T-helper 2 cell treated with Interferon-gamma antibody and Interleukin-4, amounts not matched to agents 5 μg/mL and 100 μg/mL, for 36 hours (primary cell): ENCODE data around the gene ZNF236.

ENCODE experiments used
- DNase-seq: peaks from one replicate; pipeline ENCODE4 v3.0.0; 2021; ENCODE audit warnings: low spot score
- H3K27ac Mint-ChIP-seq: one replicate; pipeline ENCODE4 v1.8.0; 2021; ENCODE audit warnings: mild to moderate bottlenecking, mixed read lengths
- H3K27me3 Mint-ChIP-seq: one replicate; pipeline ENCODE4 v1.8.0; 2021; ENCODE audit warnings: low read depth, mixed read lengths
- H3K36me3 Mint-ChIP-seq: one replicate; pipeline ENCODE4 v1.8.0; 2021; ENCODE audit warnings: low read depth, mixed read lengths
- H3K4me1 Mint-ChIP-seq: one replicate; pipeline ENCODE4 v1.8.0; 2021; ENCODE audit warnings: low read depth, mixed read lengths
- H3K4me3 Mint-ChIP-seq: one replicate; pipeline ENCODE4 v1.8.0; 2022; ENCODE audit warnings: mild to moderate bottlenecking, moderate library complexity, mixed read lengths
- H3K9me3 Mint-ChIP-seq: one replicate; pipeline ENCODE4 v1.8.0; 2021; ENCODE audit warnings: mixed read lengths

Gene ZNF236

GRCh38 chr18:76997951-76998808, 175.8 kb downstream of the ZNF236 start:
- no peaks in the 10 kb centered on the region for H3K9me3 Mint-ChIP-seq
- no peak overlapping the region for H3K27ac Mint-ChIP-seq
- H3K36me3 Mint-ChIP-seq = peaks cover 2% of the 10 kb centered on the region
- H3K4me1 Mint-ChIP-seq = peaks cover 27% of the 10 kb centered on the region
- DNase-seq = no peak
- H3K27me3 Mint-ChIP-seq = peaks cover 7% of the 10 kb centered on the region
- no peak overlapping the region for H3K4me3 Mint-ChIP-seq

- peaks cover 2% of the 10 kb centered on the region for H3K36me3 Mint-ChIP-seq
- no peak overlapping the region for H3K27ac Mint-ChIP-seq
- H3K9me3 Mint-ChIP-seq = no peaks in the 10 kb centered on the region
- peaks cover 7% of the 10 kb centered on the region for H3K27me3 Mint-ChIP-seq
- no peak for DNase-seq
- H3K4me3 Mint-ChIP-seq = no peak overlapping the region
- peaks cover 32% of the 10 kb centered on the region for H3K4me1 Mint-ChIP-seq
Observed at GRCh38 chr18:76999077-76999476, 176.7 kb downstream of the ZNF236 start.

GRCh38 chr18:77000527-77000926, 178.2 kb downstream of the ZNF236 start:
- Mint-ChIP-seq H3K4me3 (no peak overlapping the region), H3K9me3 (no peaks in the 10 kb centered on the region), H3K4me1 (peaks cover 36% of the 10 kb centered on the region), H3K27me3 (peaks cover 4% of the 10 kb centered on the region), H3K36me3 (peaks cover 3% of the 10 kb centered on the region), H3K27ac (peak overlapping the region; percentile 26)
- peak; percentile 23 for DNase-seq

GRCh38 chr18:77001041-77001440, 178.7 kb downstream of the ZNF236 start:
- Mint-ChIP-seq H3K9me3 (no peaks in the 10 kb centered on the region), H3K27ac (no peak overlapping the region), H3K27me3 (no peaks in the 10 kb centered on the region), H3K4me1 (peaks cover 37% of the 10 kb centered on the region), H3K36me3 (peaks cover 3% of the 10 kb centered on the region), H3K4me3 (no peak overlapping the region)
- DNase-seq = no peak

- H3K27me3 Mint-ChIP-seq = no peaks in the 10 kb centered on the region
- peak overlapping the region; percentile 20 for H3K27ac Mint-ChIP-seq
- no peak overlapping the region for H3K4me3 Mint-ChIP-seq
- peaks cover 37% of the 10 kb centered on the region for H3K4me1 Mint-ChIP-seq
- H3K9me3 Mint-ChIP-seq = no peaks in the 10 kb centered on the region
- peaks cover 3% of the 10 kb centered on the region for H3K36me3 Mint-ChIP-seq
- no peak for DNase-seq
Observed at GRCh38 chr18:77001979-77002378, 179.6 kb downstream of the ZNF236 start.

GRCh38 chr18:77002496-77002895, 180.1 kb downstream of the ZNF236 start:
- Mint-ChIP-seq H3K4me3 (no peak overlapping the region), H3K27ac (no peak overlapping the region), H3K36me3 (peaks cover 3% of the 10 kb centered on the region), H3K9me3 (no peaks in the 10 kb centered on the region), H3K4me1 (peaks cover 37% of the 10 kb centered on the region), H3K27me3 (no peaks in the 10 kb centered on the region)
- no peak for DNase-seq

GRCh38 chr18:77003316-77003715, 181.0 kb downstream of the ZNF236 start:
- no peaks in the 10 kb centered on the region for H3K27me3 Mint-ChIP-seq
- no peak overlapping the region for H3K27ac Mint-ChIP-seq
- H3K9me3 Mint-ChIP-seq = no peaks in the 10 kb centered on the region
- H3K36me3 Mint-ChIP-seq = peaks cover 3% of the 10 kb centered on the region
- peaks cover 37% of the 10 kb centered on the region for H3K4me1 Mint-ChIP-seq
- no peak for DNase-seq
- no peak overlapping the region for H3K4me3 Mint-ChIP-seq

GRCh38 chr18:77004555-77005380, 182.4 kb downstream of the ZNF236 start:
- DNase-seq = no peak
- H3K27ac Mint-ChIP-seq = peak overlapping the region; percentile 57
- peaks cover 4% of the 10 kb centered on the region for H3K36me3 Mint-ChIP-seq
- H3K4me1 Mint-ChIP-seq = peaks cover 36% of the 10 kb centered on the region
- no peaks in the 10 kb centered on the region for H3K27me3 Mint-ChIP-seq
- no peaks in the 10 kb centered on the region for H3K9me3 Mint-ChIP-seq
- peak overlapping the region; percentile 68 for H3K4me3 Mint-ChIP-seq

GRCh38 chr18:77005651-77006195, 183.4 kb downstream of the ZNF236 start:
- Mint-ChIP-seq H3K36me3 (peaks cover 9% of the 10 kb centered on the region), H3K4me1 (peaks cover 29% of the 10 kb centered on the region), H3K27ac (no peak overlapping the region), H3K27me3 (no peaks in the 10 kb centered on the region), H3K4me3 (no peak overlapping the region), H3K9me3 (no peaks in the 10 kb centered on the region)
- DNase-seq = no peak

GRCh38 chr18:77006305-77007175, 184.2 kb downstream of the ZNF236 start:
- Mint-ChIP-seq H3K9me3 (no peaks in the 10 kb centered on the region), H3K4me3 (no peak overlapping the region), H3K27me3 (no peaks in the 10 kb centered on the region), H3K27ac (peak overlapping the region; percentile 15), H3K36me3 (peaks cover 9% of the 10 kb centered on the region), H3K4me1 (peaks cover 28% of the 10 kb centered on the region)
- DNase-seq = no peak

GRCh38 chr18:77007251-77007650, 184.9 kb downstream of the ZNF236 start:
- Mint-ChIP-seq H3K4me3 (no peak overlapping the region), H3K27me3 (no peaks in the 10 kb centered on the region), H3K9me3 (no peaks in the 10 kb centered on the region), H3K36me3 (peaks cover 15% of the 10 kb centered on the region), H3K27ac (no peak overlapping the region), H3K4me1 (peaks cover 22% of the 10 kb centered on the region)
- DNase-seq = no peak

- no peak for DNase-seq
- Mint-ChIP-seq H3K4me3 (no peak overlapping the region), H3K9me3 (no peaks in the 10 kb centered on the region), H3K27me3 (no peaks in the 10 kb centered on the region), H3K4me1 (peaks cover 20% of the 10 kb centered on the region), H3K36me3 (peaks cover 17% of the 10 kb centered on the region), H3K27ac (peak overlapping the region; percentile 31)
Observed at GRCh38 chr18:77008006-77008405, 185.6 kb downstream of the ZNF236 start.

GRCh38 chr18:77008576-77009315, 186.4 kb downstream of the ZNF236 start:
- Mint-ChIP-seq H3K9me3 (no peaks in the 10 kb centered on the region), H3K27ac (peak overlapping the region; percentile 36), H3K36me3 (peaks cover 22% of the 10 kb centered on the region), H3K4me1 (peaks cover 22% of the 10 kb centered on the region), H3K4me3 (no peak overlapping the region), H3K27me3 (no peaks in the 10 kb centered on the region)
- DNase-seq = no peak
